Measurements from ENCODE around the gene SPTSSA.

DNA sequence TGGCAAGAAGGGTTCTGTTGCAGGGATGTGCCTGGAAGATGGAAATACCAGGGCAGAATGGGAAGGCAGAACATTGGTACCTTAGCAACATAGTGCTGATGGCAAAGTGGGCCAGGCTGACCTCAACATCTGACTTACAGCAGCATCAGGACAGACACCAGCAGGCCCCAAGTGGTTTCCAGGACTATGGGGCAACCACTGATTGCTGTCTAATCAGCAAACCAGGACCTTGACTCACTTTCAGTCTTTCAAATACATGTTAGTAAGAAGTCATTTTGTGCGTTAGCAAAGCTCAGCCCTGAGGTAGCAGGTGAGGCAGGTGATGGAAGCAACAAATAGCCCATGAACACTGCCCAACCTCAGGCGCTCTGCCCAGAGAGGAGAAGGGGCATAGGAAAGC is 4.7 kb upstream of the SPTSSA start:
- TF ChIP-seq EZH2 (IDR thresholded peaks at IDR 0.05; ENCODE audit: borderline replicate concordance, control insufficient read depth, low read depth, low read length) (no peak), ZSCAN29 (IDR thresholded peaks at IDR 0.05) (no peak), TCF7 (IDR thresholded peaks at IDR 0.05; ENCODE audit: borderline replicate concordance) (no peak), EP300 (IDR thresholded peaks at IDR 0.05; ENCODE audit: borderline replicate concordance in 1 of 2, control insufficient read depth in 1 of 2, low read depth in 2 of 2, low read length in 2 of 2) (no peak), IKZF1 (conservative IDR thresholded peaks at IDR 0.05) (no peak), ZNF687 (IDR thresholded peaks at IDR 0.05) (no peak), POLR2AphosphoS5 (IDR thresholded peaks at IDR 0.05; ENCODE audit: low read length) (no peak)
- TF ChIP-seq, protein P1, sequence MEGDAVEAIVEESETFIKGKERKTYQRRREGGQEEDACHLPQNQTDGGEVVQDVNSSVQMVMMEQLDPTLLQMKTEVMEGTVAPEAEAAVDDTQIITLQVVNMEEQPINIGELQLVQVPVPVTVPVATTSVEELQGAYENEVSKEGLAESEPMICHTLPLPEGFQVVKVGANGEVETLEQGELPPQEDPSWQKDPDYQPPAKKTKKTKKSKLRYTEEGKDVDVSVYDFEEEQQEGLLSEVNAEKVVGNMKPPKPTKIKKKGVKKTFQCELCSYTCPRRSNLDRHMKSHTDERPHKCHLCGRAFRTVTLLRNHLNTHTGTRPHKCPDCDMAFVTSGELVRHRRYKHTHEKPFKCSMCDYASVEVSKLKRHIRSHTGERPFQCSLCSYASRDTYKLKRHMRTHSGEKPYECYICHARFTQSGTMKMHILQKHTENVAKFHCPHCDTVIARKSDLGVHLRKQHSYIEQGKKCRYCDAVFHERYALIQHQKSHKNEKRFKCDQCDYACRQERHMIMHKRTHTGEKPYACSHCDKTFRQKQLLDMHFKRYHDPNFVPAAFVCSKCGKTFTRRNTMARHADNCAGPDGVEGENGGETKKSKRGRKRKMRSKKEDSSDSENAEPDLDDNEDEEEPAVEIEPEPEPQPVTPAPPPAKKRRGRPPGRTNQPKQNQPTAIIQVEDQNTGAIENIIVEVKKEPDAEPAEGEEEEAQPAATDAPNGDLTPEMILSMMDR (IDR thresholded peaks at IDR 0.05 in 2 of 3, conservative IDR thresholded peaks at IDR 0.05 in 1 of 3; ENCODE audit: control insufficient read depth in 2 of 3, extremely low read depth in 1 of 3, insufficient read depth in 1 of 3, low read depth in 3 of 3, low read length in 3 of 3): no peak
- TF ChIP-seq, protein P2, sequence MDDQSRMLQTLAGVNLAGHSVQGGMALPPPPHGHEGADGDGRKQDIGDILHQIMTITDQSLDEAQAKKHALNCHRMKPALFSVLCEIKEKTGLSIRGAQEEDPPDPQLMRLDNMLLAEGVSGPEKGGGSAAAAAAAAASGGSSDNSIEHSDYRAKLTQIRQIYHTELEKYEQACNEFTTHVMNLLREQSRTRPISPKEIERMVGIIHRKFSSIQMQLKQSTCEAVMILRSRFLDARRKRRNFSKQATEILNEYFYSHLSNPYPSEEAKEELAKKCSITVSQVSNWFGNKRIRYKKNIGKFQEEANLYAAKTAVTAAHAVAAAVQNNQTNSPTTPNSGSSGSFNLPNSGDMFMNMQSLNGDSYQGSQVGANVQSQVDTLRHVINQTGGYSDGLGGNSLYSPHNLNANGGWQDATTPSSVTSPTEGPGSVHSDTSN (IDR thresholded peaks at IDR 0.05; ENCODE audit: insufficient replicate concordance, low read depth, low read length): no peak
